Dedifferentiated amniotic fluid mesenchymal stem cell (primary cell): ENCODE results near the gene ANTXR2.

Experiments used
- DNase-seq: peaks from one replicate; pipeline ENCODE4 v3.0.0-alpha.2; 2016; ENCODE audit errors: extremely low spot score

Gene ANTXR2

GRCh38 chr4:80092088-80092487 lies 19.1 kb upstream of the ANTXR2 start:
- no peak for DNase-seq

- no peak for DNase-seq
Observed at GRCh38 chr4:80091688-80092087, 18.7 kb upstream of the ANTXR2 start.

GRCh38 chr4:80091184-80091583 lies 18.2 kb upstream of the ANTXR2 start:
- no peak for DNase-seq

- no peak for DNase-seq
Observed at GRCh38 chr4:80090090-80090489, 17.1 kb upstream of the ANTXR2 start.

- no peak for DNase-seq
Observed at GRCh38 chr4:80088471-80088870, 15.4 kb upstream of the ANTXR2 start.

GRCh38 chr4:80086296-80086695 lies 13.3 kb upstream of the ANTXR2 start:
- DNase-seq, result no peak

- DNase-seq, result no peak
Observed at GRCh38 chr4:80085081-80085480, 12.1 kb upstream of the ANTXR2 start.

- no peak for DNase-seq
Observed at GRCh38 chr4:80082693-80083092, 9.7 kb upstream of the ANTXR2 start.

- no peak for DNase-seq
Observed at GRCh38 chr4:80081566-80081965, 8.5 kb upstream of the ANTXR2 start.

- DNase-seq, result no peak
Observed at GRCh38 chr4:80079255-80079923, 6.4 kb upstream of the ANTXR2 start.

- no peak for DNase-seq
Observed at GRCh38 chr4:80078346-80079092, 5.5 kb upstream of the ANTXR2 start.

- DNase-seq, result no peak
Observed at GRCh38 chr4:80077639-80078038, 4.6 kb upstream of the ANTXR2 start.

- no peak for DNase-seq
Observed at GRCh38 chr4:80076681-80077080, 3.7 kb upstream of the ANTXR2 start.

- no peak for DNase-seq
Observed at GRCh38 chr4:80075995-80076675, 3.1 kb upstream of the ANTXR2 start.

- DNase-seq, result no peak
Observed at GRCh38 chr4:80074651-80075050, 1.6 kb upstream of the ANTXR2 start.

- no peak for DNase-seq
Observed at GRCh38 chr4:80074069-80074468, 1.0 kb upstream of the ANTXR2 start.

- no peak for DNase-seq
Observed at GRCh38 chr4:80073473-80074008, 512 bp upstream of the ANTXR2 start.

- no peak for DNase-seq
Observed at GRCh38 chr4:80072228-80072743, 743 bp downstream of the ANTXR2 start.

GRCh38 chr4:80071604-80072227 lies 1.3 kb downstream of the ANTXR2 start:
- DNase-seq, result no peak

GRCh38 chr4:80070880-80071603 lies 2.0 kb downstream of the ANTXR2 start:
- DNase-seq, result peak; percentile 39
